Fibroblast of pulmonary artery (primary cell): ENCODE results near the gene RREB1.
A peak's percentile ranks its signal among the peaks of the same experiment; 100 is the strongest.

Source experiments
- DNase-seq: peaks from one replicate; pipeline ENCODE4 v3.0.0-alpha.2; 2010; ENCODE audit warnings: low read depth
- H3K4me3 ChIP-seq: replicated peaks from 2 replicates; pipeline ENCODE4 v1.5.1; 2011; ENCODE audit warnings: low read depth, mild to moderate bottlenecking, control low read depth, low read length, moderate library complexity
- CTCF ChIP-seq: IDR thresholded peaks from 2 replicates; pipeline ENCODE4 v1.5.1; 2011; ENCODE audit warnings: mild to moderate bottlenecking, control low read depth, low read length, inconsistent platforms; ENCODE audit errors: missing control alignments

Gene RREB1

GRCh38 chr6:7144872-7145584 lies 37.3 kb downstream of the RREB1 start:
- DNase-seq: no peak

GRCh38 chr6:7145585-7145884 lies 37.8 kb downstream of the RREB1 start:
- no peak overlapping the region for H3K4me3 ChIP-seq
- no peak for TF ChIP-seq CTCF
- no peak for DNase-seq

More at GRCh38 chr6:7144872-7145584, 37.3 kb downstream of the RREB1 start:
- no peak for TF ChIP-seq CTCF
- no peak overlapping the region for H3K4me3 ChIP-seq

GRCh38 chr6:7145885-7146828 lies 38.4 kb downstream of the RREB1 start:
- peak; percentile 61 for DNase-seq
- no peak overlapping the region for H3K4me3 ChIP-seq
- no peak for TF ChIP-seq CTCF

- no peak for TF ChIP-seq CTCF
- no peak for DNase-seq
- no peak overlapping the region for H3K4me3 ChIP-seq
Measured at GRCh38 chr6:7147051-7147671, 39.4 kb downstream of the RREB1 start.

- TF ChIP-seq CTCF: no peak
- no peak overlapping the region for H3K4me3 ChIP-seq
- no peak for DNase-seq
Measured at GRCh38 chr6:7148100-7148822, 40.5 kb downstream of the RREB1 start.

GRCh38 chr6:7150381-7151064 lies 42.8 kb downstream of the RREB1 start:
- no peak overlapping the region for H3K4me3 ChIP-seq
- no peak for TF ChIP-seq CTCF
- DNase-seq: no peak
